Activated T-cell treated with anti-CD3 and anti-CD28 coated beads for 48 hours (primary cell): ENCODE data around the gene GLIS1.
A peak's percentile ranks its signal among the peaks of the same experiment; 100 is the strongest.

Source experiments
- DNase-seq: peaks from one replicate; pipeline ENCODE4 v3.0.0-alpha.2; 2020; ENCODE audit warnings: low read depth

The GLIS1 gene

GRCh38 chr1:53693773-53694717, 44.9 kb downstream of the GLIS1 start:
- DNase-seq = no peak

GRCh38 chr1:53693339-53693738, 45.6 kb downstream of the GLIS1 start:
- DNase-seq = no peak

- no peak for DNase-seq
Observed at GRCh38 chr1:53691326-53691725, 47.6 kb downstream of the GLIS1 start.

- no peak for DNase-seq
Observed at GRCh38 chr1:53690411-53690810, 48.6 kb downstream of the GLIS1 start.

- DNase-seq = no peak
Observed at GRCh38 chr1:53689736-53690326, 49.1 kb downstream of the GLIS1 start.

- no peak for DNase-seq
Observed at GRCh38 chr1:53689223-53689622, 49.7 kb downstream of the GLIS1 start.

GRCh38 chr1:53688381-53689102, 50.4 kb downstream of the GLIS1 start:
- no peak for DNase-seq

GRCh38 chr1:53687901-53688300, 51.1 kb downstream of the GLIS1 start:
- DNase-seq = no peak

GRCh38 chr1:53687426-53687825, 51.5 kb downstream of the GLIS1 start:
- DNase-seq = no peak

- DNase-seq = no peak
Observed at GRCh38 chr1:53686965-53687267, 52.0 kb downstream of the GLIS1 start.

- DNase-seq = no peak
Observed at GRCh38 chr1:53686091-53686964, 52.6 kb downstream of the GLIS1 start.

GRCh38 chr1:53685272-53686051, 53.5 kb downstream of the GLIS1 start:
- no peak for DNase-seq

GRCh38 chr1:53684741-53685140, 54.2 kb downstream of the GLIS1 start:
- DNase-seq = no peak

GRCh38 chr1:53683986-53684740, 54.8 kb downstream of the GLIS1 start:
- DNase-seq = no peak

- no peak for DNase-seq
Observed at GRCh38 chr1:53682881-53683280, 56.1 kb downstream of the GLIS1 start.

GRCh38 chr1:53681977-53682685, 56.8 kb downstream of the GLIS1 start:
- DNase-seq = peak; percentile 27

- no peak for DNase-seq
Observed at GRCh38 chr1:53681351-53681976, 57.5 kb downstream of the GLIS1 start.

GRCh38 chr1:53680868-53681267, 58.1 kb downstream of the GLIS1 start:
- DNase-seq = no peak
